Non-pigmented ciliary epithelial cell (primary cell): Measurements from ENCODE around the gene ASB4.
"Not testable (repeated sequence)": the region's sequence is repeated elsewhere in the genome, so short reads cannot be mapped to it uniquely, and the experiment has no call there.

Source experiments
- DNase-seq: peaks from one replicate; pipeline ENCODE4 v3.0.0-alpha.2; 2010; ENCODE audit warnings: low read depth

Gene ASB4

DNA sequence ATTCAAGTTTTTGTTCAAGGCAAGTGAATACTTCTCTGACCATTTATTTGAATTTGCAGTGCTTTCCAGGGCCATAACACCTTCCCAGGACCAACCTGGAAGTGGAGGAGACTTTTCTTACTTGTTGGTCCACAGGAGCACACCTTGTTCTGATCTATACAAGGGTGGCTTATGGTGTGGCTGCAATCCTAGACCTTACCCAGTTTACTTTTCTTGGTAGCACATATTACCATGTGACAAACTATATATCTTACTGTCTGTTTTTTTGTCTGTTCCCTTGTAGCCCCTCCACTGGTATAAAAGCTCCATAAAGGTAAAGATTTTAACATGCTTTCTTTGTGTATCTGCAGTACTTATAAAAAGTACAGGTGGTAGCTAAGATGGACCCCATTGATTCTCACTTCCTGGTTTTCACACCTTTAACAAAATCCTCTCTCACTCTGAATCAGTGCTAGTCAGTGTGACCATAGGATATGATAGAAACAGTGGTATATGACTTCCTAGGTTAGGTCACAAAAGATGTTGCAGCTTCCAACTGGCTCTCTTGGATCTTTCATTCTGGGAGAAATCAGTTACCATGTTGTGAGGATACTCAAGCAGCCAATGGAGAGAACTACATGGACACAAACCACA, 5.6 kb upstream of the ASB4 start:
- no peak for DNase-seq

- DNase-seq: no peak
These were observed 4.2 kb upstream of the ASB4 start for GRCh38 chr7:95481271-95482165.

GRCh38 chr7:95482424-95482823, 3.3 kb upstream of the ASB4 start:
- DNase-seq: no peak

DNA sequence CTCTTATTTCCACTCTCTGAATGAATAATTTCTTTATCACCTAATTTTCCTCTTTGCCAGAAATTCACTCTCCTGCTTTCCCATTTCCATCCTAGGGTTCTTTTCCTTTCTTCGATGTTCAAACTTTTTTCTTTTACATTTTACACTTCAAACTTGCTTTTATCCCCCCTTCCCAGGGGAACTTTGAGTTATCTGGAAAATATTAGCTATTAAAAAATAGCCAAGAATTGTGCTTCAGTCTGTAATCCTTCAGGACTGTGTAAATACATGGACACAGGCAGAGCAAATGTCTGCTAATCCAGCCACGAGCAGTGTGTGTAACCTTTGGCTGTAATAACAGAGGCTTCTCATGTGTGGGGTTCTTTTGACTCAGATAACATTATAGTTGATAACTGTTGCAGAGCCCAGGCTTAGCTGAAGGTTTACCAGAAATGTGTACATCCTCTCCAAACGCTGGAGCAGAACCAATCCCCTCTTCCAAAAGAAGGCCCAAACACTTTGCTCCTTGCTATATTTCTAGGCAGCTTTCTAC, 4.6 kb downstream of the ASB4 start:
- DNase-seq: no peak

DNA sequence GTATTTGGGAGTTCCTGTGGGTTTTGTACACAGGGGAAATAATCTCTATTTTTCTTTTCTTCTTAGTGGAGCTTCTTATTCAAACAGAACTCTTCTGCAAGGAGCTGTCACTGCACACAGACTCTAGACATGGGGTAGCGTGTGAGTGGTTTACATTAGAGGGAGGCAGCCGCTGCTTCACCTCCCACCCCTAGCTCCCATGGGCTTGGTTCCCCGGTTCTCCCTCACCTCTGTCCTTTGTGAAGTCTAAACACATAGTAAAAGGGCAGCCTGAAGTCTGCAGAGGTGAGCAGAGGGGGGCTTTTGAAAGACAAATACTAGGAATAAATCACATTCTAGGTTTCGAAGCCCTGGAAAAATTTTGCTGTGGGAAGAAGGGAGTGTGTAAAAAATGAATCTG, 5.5 kb downstream of the ASB4 start:
- DNase-seq: no peak

GRCh38 chr7:95491634-95492314, 6.0 kb downstream of the ASB4 start:
- DNase-seq: no peak

DNA sequence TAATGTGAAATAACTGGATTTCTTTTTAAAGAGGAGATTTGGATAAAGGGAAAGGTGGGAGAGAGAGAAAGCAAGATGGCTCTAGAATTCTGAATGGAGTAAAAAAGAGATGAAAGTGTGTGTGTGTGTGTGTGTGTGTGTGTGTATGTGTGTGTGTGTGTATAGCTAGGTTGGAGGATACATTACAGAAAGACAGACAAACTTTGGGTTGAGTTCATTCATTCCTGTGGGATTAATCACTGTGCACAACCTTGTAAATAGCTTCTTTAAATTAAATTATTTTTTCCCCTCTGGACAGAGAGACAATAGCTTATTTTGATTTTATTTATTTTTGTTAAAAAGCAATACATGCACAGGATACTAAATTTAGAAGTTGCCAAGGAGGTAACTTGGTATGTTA, 7.5 kb downstream of the ASB4 start:
- DNase-seq: no peak

DNA sequence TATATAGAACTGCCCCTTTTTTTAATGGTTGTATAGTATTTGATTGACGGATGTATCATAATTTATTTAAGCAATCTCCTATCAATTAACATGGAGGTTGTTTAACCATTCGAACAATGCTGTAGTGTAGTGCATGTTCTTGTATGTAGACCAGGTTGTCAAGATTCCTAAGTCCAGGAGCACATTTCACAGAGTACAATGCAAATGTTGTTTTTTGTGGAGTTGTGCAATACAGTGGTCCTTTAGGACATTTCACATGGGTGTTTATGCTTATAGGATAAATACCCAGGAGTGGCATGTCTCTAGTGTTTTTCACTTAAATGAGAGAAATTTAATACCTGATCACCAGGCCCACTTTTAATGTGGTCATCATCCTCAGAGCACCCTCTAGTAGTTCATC, 8.1 kb downstream of the ASB4 start:
- no peak for DNase-seq

DNA sequence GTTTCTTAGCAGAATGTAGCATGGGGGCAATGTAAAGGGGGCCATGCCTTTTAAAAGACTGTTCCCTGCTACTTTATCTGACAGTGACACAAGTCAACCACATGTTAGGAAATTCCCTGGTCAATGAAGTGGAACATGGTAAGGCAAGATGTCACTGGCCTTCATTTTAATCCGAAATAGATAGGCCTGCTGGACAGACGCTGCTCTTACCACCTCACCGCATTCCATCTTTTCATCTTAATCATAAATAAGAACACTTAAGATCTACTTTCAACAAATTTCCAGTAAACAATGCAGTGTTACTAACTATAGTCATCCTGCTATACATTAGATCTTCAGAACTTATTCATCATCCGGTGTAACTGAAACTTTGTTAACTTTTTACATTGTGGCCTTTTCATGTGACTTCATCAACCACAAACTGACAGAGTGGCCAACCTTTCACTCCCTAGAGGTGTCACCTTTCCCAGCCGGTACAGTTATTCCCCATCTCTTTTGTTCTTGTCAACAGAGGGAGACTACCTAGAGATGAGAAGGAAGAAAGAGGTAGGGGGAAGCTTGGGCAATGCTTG, 15.6 kb downstream of the ASB4 start:
- no peak for DNase-seq

- DNase-seq: no peak
These were observed 16.7 kb downstream of the ASB4 start for GRCh38 chr7:95502403-95502802.

- no peak for DNase-seq
These were observed 17.8 kb downstream of the ASB4 start for GRCh38 chr7:95503271-95504131.

DNA sequence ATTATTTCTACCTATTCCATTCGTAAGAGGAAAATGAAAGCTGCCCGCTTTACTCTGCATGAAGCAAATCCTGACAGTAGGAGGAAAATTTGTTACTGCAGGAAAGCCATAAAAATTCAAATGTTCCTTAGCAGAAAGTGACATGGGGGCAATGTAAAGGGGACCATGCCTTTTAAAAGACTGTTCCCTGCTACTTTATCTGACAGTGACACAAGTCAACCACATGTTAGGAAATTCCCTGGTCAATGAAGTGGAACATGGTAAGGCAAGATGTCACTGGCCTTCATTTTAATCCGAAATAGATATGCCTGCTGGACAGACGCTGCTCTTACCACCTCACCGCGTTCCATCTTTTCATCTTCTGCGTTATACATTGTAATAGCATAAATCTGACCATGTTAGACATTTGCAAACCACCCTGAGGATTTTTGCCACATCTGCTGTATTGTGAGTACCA, 18.4 kb downstream of the ASB4 start:
- DNase-seq: not testable (repeated sequence)

DNA sequence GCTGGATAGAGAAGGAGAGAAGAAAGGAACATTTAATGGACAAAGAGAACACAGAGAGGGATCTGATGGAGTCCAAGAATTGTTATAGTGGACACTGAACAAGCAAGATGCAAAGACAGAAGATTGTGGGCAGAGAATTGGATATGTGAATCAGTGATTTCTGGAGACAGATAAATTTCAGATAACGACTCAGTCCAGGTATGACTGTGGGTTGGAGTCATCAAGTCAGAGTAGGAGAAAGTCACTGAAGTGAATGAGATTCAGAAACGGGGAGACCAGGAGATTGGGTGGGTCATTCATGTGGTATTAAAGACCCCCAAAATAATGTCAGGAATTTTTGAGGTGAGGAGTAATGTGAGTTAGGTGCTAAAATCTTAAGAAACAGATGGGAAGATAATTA, 23.0 kb downstream of the ASB4 start:
- no peak for DNase-seq

DNA sequence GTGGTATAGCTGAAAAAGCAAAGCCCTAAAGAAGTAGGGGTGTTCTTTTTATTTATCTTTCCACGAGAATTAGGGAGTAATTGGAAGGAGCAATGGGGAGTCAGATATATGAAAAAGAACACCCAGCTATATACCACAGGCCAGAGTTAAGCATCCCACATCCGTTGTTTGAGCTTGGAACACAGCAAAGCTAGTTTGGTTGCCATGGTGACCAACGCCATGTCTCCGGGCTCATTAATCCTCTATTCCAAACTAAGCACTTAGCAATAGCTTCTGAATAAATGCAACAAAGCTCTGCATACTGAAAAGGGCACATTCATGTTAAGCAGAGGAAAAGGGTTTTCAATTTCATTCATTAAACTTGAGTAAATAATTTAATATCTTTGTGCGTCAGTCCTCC, 23.5 kb downstream of the ASB4 start:
- peak; percentile 43 for DNase-seq

- DNase-seq: no peak
These were observed 26.0 kb downstream of the ASB4 start for GRCh38 chr7:95511716-95512260.

DNA sequence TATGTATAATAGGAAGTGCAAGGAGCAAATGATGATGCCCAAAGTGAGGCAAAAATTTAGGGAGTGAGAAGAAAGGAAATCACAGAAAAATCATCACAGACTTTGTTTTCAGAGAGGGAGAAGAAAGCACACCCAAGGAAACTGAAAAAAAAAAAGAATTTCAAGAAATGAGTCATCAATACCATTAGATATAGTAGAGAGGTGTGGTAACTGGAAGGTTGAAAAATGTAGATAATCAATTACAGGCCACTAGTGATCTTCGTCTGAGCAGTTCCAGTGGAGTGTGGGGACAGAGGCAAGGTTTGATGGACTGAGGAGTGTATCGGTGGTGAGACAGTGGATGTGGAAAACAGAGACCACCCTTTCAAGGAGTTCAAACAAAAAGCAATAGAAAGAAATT, 31.7 kb downstream of the ASB4 start:
- no peak for DNase-seq

DNA sequence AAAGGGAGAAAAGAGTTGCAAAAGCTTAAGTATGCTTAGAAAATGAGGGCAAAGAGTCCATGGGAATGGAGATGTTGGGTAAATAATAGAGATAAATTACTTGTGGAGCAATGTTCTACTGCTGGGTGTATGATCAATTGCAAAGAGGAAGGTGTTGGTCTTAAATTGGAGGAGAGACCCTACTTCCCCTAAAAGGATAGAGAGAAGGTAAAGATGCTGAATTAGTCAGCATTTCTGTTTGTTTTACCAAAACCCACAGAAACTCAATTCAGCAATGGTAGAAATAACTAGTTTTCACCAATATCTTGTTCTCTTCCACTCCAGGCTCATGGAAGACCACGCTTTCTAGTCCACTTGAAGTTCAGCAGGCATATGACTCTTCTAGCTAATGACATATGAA, 32.1 kb downstream of the ASB4 start:
- DNase-seq: no peak

- no peak for DNase-seq
These were observed 34.4 kb downstream of the ASB4 start for GRCh38 chr7:95520136-95520535.

DNA sequence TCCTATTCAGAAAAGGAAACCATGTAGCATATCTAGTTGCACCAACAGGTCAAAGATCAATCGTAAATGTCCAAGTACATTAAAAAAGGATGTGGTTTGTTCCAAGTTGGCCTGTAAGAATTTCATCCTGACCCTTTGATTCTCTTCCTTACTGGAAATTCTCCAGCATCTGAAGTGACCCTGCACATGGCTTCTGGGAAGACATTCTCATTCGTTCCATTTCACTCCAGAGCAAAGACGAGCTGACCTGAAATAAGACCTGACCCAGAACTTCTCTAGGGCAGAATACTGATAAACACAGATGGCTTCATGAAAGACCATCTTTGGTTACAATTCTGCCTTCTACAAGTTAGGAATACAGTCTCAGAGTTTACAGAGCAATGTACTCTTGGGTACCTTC, 39.8 kb downstream of the ASB4 start:
- no peak for DNase-seq

DNA sequence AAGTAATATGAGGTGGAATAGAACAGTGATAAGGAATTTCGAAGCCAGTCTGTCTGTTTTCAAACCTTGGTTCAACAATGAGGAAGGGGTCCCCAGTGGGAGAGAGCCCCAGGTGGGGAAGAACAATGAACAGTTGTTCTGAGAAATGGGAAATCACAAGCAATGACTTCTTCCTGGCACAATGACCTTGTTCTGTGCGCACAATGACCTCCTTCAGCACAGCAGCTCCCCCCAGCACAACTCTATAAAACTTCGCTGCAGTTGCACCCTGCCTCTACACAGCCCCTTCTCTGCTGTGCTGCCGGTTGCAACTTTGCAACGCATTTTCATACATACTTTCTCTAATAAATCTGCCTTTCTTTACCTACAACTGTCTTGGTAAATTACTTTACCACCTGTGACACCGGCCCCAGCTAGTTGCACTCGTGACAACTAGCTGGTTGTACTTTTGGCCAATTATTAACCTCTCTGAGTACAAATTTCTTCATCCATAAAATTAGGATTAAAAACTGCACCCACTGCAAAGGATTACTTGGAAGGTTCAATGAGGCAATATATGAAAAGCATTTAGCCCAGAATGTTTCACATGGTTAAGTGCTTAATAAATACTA, 40.5 kb downstream of the ASB4 start:
- no peak for DNase-seq
